Kidney (tissue), 14 donors: ENCODE measurements around the gene APBB2. TPM values are rescaled to one million over a fixed set of nuclear protein-coding genes. Genes with fewer than 3 reads are reported as not detected.
"Not testable (repeated sequence)": the region's sequence is repeated elsewhere in the genome, so short reads cannot be mapped to it uniquely, and the experiment has no call there.

Source experiments
- DNase-seq, 5 donors: peaks; one replicate each; pipeline ENCODE4 v3.0.0-alpha.2; 2013 to 2020
- FAIRE-seq: peaks from 2 replicates; lab custom pipeline; 2012; peaks lifted over from hg19 to GRCh38; lab: Jason Lieb, UNC
- H3K27ac ChIP-seq, 2 donors: one replicate each; pipeline ENCODE4 v1.7.0; 2013; ENCODE audit warnings: low read depth in 2 of 2, low read length in 2 of 2, inconsistent platforms in 1 of 2
- H3K27me3 ChIP-seq: one replicate; pipeline ENCODE4 v1.7.1; 2013; ENCODE audit warnings: low read length, inconsistent platforms; ENCODE audit not compliant: control insufficient read depth, insufficient read depth
- H3K36me3 ChIP-seq, 3 donors: one replicate each; pipeline versions ENCODE4 v1.7.0 to v1.7.1; 2013; ENCODE audit warnings: low read length in 3 of 3, control low read depth in 1 of 3, inconsistent platforms in 1 of 3; ENCODE audit not compliant: insufficient read depth in 3 of 3, control insufficient read depth in 2 of 3
- H3K4me1 ChIP-seq, 3 donors: one replicate each; pipeline versions ENCODE4 v1.7.0 to v1.7.1; 2013; ENCODE audit warnings: low read length in 3 of 3, inconsistent platforms in 1 of 3, low read depth in 1 of 3; ENCODE audit not compliant: control insufficient read depth in 2 of 3, insufficient read depth in 2 of 3
- H3K4me3 ChIP-seq, 3 donors: one replicate each; pipeline versions ENCODE4 v1.7.0 to v1.8.1; 2013; ENCODE audit warnings: low read length in 3 of 3, control low read depth in 1 of 3, inconsistent platforms in 1 of 3
- H3K9ac ChIP-seq, 3 donors: one replicate each; pipeline versions ENCODE4 v1.7.0 to v1.7.1; 2013; ENCODE audit warnings: low read length in 3 of 3, control low read depth in 1 of 3, inconsistent platforms in 1 of 3
- H3K9me3 ChIP-seq, 3 donors: one replicate each; pipeline versions ENCODE4 v1.7.0 to v1.7.1; 2013; ENCODE audit warnings: low read length in 3 of 3, control low read depth in 1 of 3, inconsistent platforms in 1 of 3; ENCODE audit not compliant: control insufficient read depth in 2 of 3, insufficient read depth in 1 of 3
- CTCF ChIP-seq: IDR thresholded peaks from 3 replicates; pipeline ENCODE4 v1.5.1; 2012; ENCODE audit warnings: mild to moderate bottlenecking, moderate library complexity, borderline replicate concordance; ENCODE audit not compliant: insufficient read depth; ENCODE audit errors: extremely low read depth
- intact Hi-C: fragments of 100-400 bp; cut with DNase I; formaldehyde crosslinking; loops from one replicate; pipeline ENCODE4 v1.11.1; 2022
- polyA plus RNA-seq: library from polyadenylated mRNA; stranded (reverse); fragments of 350-450 nt; fragmentation: Illumina TruSeq; extraction: RNeasy Lipid Tissue Mini Kit (QIAGEN cat#74804); gene quantifications from one replicate; pipeline ENCODE4 v1.2.3, GENCODE V29; 2014; ENCODE audit warnings: low read depth, low replicate concordance; ENCODE audit not compliant: insufficient read depth
- total RNA-seq: library from RNA; stranded (reverse); fragmentation: NEBNext Ultra II Directional; extraction: Animal tissue kit (Norgen Biotek cat#: 25700); gene quantifications from one replicate; pipeline ENCODE4 v1.2.1, GENCODE V29; 2021
- donor health status: control.
- donor health status: control.
- donor health status: control.
- donor health status: control.
- donor health status: control.
- donor health status: DM: yes; HTN: yes; CAD: no.
- donor health status: Normal renal cell carcinoma (clear cell type).

Gene APBB2
- total and polyA plus RNA-seq, 2 donors from 2014 or later = 13.4 to 65.6 TPM

DNA sequence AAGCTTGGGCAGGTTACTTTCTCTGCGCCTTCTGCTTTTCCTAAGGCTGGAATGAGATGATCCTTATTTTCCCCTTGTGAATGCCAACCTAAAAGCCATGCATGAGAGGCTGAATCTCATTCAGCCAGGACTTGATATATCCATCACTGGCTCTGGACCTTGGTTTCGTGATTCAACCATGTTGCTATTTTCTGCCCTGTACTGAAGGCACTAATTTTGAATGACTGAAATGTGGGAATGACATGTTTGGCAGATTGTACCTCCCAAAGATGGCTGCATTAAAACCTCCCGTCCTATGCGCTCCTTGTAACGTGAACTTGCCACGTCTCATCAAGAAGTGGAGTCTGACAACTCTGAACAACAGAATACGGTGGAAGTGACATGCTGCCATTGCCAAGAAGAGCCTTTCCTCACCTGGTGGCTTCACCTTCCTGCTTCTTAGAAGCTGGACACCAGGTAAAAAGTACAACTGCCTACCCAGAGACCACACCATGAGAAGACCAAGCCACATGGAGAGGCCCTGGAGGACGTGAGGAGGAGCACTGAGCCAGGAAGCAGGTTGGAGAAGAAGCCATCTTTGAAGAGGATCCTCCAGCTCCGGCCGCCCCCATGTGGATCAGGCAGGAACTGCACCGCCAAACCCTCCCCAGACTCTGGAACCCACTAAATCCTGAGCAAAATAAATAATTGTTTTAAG is 290.1 kb downstream of the APBB2 start:
- Histone ChIP-seq H3K27me3 (no peaks in the 10 kb centered on the region), H3K9ac (no peak overlapping the region), H3K4me3 (no peak overlapping the region), H3K36me3 (peaks cover 0 to 7% (median 0%) of the 10 kb centered on the region in 3 donors), H3K9me3 (no peaks in the 10 kb centered on the region), H3K27ac (no peak overlapping the region), H3K4me1 (no peaks in the 10 kb centered on the region)
- peak in 4 of 5 donors; percentile 43 to 62 (median 52) for DNase-seq
- intact Hi-C loops = no loop called here
- TF ChIP-seq CTCF = peak; percentile 72
- FAIRE-seq = no peak

DNA sequence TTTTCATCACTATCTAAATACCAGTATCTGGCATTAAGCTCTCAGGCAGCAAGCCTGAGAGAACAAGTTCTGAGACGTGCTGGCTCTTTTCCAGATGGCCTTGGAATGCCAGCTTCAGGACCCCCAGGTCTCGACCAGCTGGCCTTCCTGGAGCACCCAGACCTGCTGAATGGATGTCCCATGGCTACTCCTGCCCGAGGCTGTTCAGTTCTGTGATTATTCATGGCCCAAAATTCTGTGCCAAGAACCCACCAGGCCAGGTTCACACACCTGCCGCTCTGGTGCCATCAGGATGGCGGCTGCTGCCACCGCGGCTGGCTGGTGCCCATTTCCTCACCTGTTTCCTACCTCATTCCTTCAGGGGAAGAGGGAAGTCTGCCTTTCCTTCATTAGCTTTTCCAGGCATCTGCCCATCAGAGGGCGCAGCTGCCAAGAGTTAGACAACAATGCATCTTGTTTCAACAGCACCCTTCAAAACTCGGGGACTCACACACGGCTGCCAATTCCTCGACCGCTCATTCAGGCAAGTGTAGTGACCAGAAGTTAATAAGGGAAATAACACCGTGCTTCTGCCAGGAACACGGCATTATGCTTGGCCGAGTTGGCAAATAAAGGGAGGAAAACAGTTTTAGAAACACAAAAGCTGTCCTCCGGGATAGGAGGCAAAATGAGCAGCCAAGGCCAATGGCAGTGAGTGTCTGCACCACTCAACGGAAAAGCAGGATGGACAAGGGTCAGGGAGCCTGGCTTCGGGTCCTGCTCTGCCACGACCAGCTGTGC is 290.8 kb downstream of the APBB2 start:
- no peak for FAIRE-seq

GRCh38 chr4:40919976-40920375 is 294.4 kb downstream of the APBB2 start:
- H3K9me3 ChIP-seq, H3K9ac ChIP-seq, FAIRE-seq, intact Hi-C loops, H3K36me3 ChIP-seq, H3K27ac ChIP-seq, H3K27me3 ChIP-seq, H3K4me3 ChIP-seq, H3K4me1 ChIP-seq, DNase-seq: not testable (repeated sequence)

More for the DNA sequence above, 290.8 kb downstream of the APBB2 start:
- no peak for TF ChIP-seq CTCF
- Histone ChIP-seq H3K36me3 (peaks cover 0 to 7% (median 0%) of the 10 kb centered on the region in 3 donors), H3K9ac (no peak overlapping the region), H3K9me3 (no peaks in the 10 kb centered on the region), H3K27me3 (no peaks in the 10 kb centered on the region), H3K27ac (no peak overlapping the region), H3K4me3 (no peak overlapping the region), H3K4me1 (no peaks in the 10 kb centered on the region)
- no peak for DNase-seq
- intact Hi-C loops = no loop called here

DNA sequence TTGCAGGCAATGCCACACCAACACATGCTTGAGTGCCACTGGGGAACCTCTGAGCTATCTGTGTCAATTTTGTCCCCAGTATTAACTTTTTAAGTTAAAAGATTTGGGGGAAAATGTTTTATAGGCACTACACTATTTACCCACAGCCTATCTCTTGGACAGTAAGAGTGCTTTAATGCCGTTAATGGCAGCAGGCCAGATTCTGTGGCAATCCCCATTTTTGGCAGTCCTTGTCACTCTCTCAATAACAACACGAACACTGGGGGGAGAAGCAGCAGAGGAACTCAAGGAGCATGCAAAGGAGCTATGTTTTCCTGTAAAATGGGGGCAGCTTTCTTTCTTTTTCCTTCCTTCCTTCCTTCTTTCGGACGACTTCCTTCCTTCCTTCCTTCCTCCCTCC is 296.0 kb downstream of the APBB2 start:
- no peak for TF ChIP-seq CTCF
- no peak overlapping the region for H3K4me3 ChIP-seq

More for the DNA sequence above, 296.0 kb downstream of the APBB2 start:
- intact Hi-C loops = no loop called here
- no peaks in the 10 kb centered on the region for H3K27me3 ChIP-seq
- H3K4me1 ChIP-seq = peaks cover 0 to 10% (median 7%) of the 10 kb centered on the region in 3 donors
- FAIRE-seq (no peak), DNase-seq (no peak)
- H3K9me3 ChIP-seq = no peaks in the 10 kb centered on the region
- peaks cover 0 to 7% (median 3%) of the 10 kb centered on the region in 3 donors for H3K36me3 ChIP-seq
- no peak overlapping the region for H3K9ac ChIP-seq
- H3K27ac ChIP-seq = no peak overlapping the region
